ENCODE measurements around the gene SYT12. TPM values are rescaled to one million over a fixed set of nuclear protein-coding genes. Genes with fewer than 3 reads are reported as not detected.

The SYT12 gene
- total and polyA plus RNA-seq, 2 of the 8 experiments (the other 6 are each of a cell fraction or from before 2014, with no cell fraction given), result 1.4 to 3.3 TPM

GRCh38 chr11:67020949-67021348, 2.0 kb upstream of the SYT12 start:
- no peak overlapping the region for H2AK5ac ChIP-seq (ENCODE audit: low read depth, low read length)
- no peak overlapping the region; the same call in 1 of the 2 replicates for H2BK12ac ChIP-seq (ENCODE audit: low read depth, low read length)
- ChIA-PET CTCF (ENCODE audit: partially characterized antibody) (interaction anchor here (0.7 to 4.3 kb wide), 20 partner anchors 10 to 349 kb away, joined by 3 to 32 read pairs (median 6); partner anchors contain the start of gene C11orf86), POLR2A (ENCODE audit: partially characterized antibody) (interaction anchor here (1.6 to 2.1 kb wide), 2 partner anchors 14 to 163 kb away, joined by 5 to 6 read pairs; no protein-coding TSS in a partner anchor)
- H3K9ac ChIP-seq (replicated peaks in 1 of 4; ENCODE audit: extremely low read depth in 1 of 4, low read depth in 3 of 4, low read length in 3 of 4), result no peak overlapping the region
- peaks cover 7% of the 10 kb centered on the region for H3K23me2 ChIP-seq (ENCODE audit: low read depth, low read length)
- no peak overlapping the region for H2BK15ac ChIP-seq (ENCODE audit: low read length)
- peak overlapping the region; percentile 59; the same call in 1 of the 2 replicates for H4K8ac ChIP-seq (ENCODE audit: extremely low read depth, insufficient read depth, low read length)
- no peak overlapping the region for H3K18ac ChIP-seq (ENCODE audit: extremely low read depth, low read length)
- H3K56ac ChIP-seq (replicated peaks; ENCODE audit: insufficient read length, low read depth, low read length), result no peak overlapping the region
- H3K27me3 ChIP-seq (replicated peaks in 1 of 4; ENCODE audit: control insufficient read depth in 3 of 4, extremely low read depth in 1 of 4, insufficient read depth in 3 of 4, low read length in 3 of 4), result peaks cover 24 to 37% (median 29%) of the 10 kb centered on the region in 4 experiments
- FAIRE-seq (no peak), DNase-seq (ENCODE audit: low read depth in 1 of 2, low spot score in 2 of 2) (no peak)
- H3K9me3 ChIP-seq (ENCODE audit: insufficient read depth in 2 of 2, low read depth in 1 of 2, low read length in 1 of 2), result peaks cover 3 to 4% of the 10 kb centered on the region in 2 experiments; a peak in 2 of 4 replicates
- no peak overlapping the region for H3K4ac ChIP-seq (replicated peaks; ENCODE audit: insufficient read length, low read depth, low read length)
- no peak overlapping the region for H3K14ac ChIP-seq (ENCODE audit: insufficient read length)
- H4K91ac ChIP-seq (replicated peaks; ENCODE audit: insufficient read length, low read length), result no peak overlapping the region
- no peaks in the 10 kb centered on the region for H3K79me1 ChIP-seq (ENCODE audit: low read depth, low read length)
- no peaks in the 10 kb centered on the region for H3K36me3 ChIP-seq (ENCODE audit: control insufficient read depth in 2 of 4, insufficient read depth in 4 of 4, low read length in 3 of 4)
- H4K20me1 ChIP-seq (replicated peaks in 1 of 2; ENCODE audit: control insufficient read depth in 1 of 2, insufficient read depth in 2 of 2, low read length in 2 of 2), result peaks cover 0 to 3% of the 10 kb centered on the region in 2 experiments
- H3K23ac ChIP-seq (ENCODE audit: insufficient read length), result no peak overlapping the region
- 94% methylated on average over 6 of the region's 6 CpGs; no CpG with 5 or more reads in 1 of the 2 experiments for WGBS, 2 experiments (ENCODE audit: extremely low coverage in 1 of 2, insufficient coverage in 1 of 2, insufficient read length in 1 of 2, insufficient replicate concordance in 2 of 2, low coverage in 1 of 2, low lambda C conversion rate in 2 of 2, missing lambda C conversion rate in 1 of 2)
- no peak overlapping the region for H3K4me3 ChIP-seq (ENCODE audit: extremely low read depth in 1 of 4, insufficient read depth in 2 of 4, low read depth in 3 of 4, low read length in 4 of 4)
- 0 out of 2 replicates have a peak overlapping the region, but pooled peaks have one; percentile 32 for H2BK20ac ChIP-seq (ENCODE audit: low read length)
- H3K79me2 ChIP-seq (ENCODE audit: control insufficient read depth in 1 of 2, insufficient read depth in 2 of 2, low read length in 2 of 2), result no peaks in the 10 kb centered on the region
- H4K5ac ChIP-seq (ENCODE audit: insufficient read length, low read depth, low read length), result no peak overlapping the region
- H2BK120ac ChIP-seq (replicated peaks; ENCODE audit: low read depth, low read length), result no peak overlapping the region
- H2AFZ ChIP-seq (ENCODE audit: low read length), result no peak overlapping the region
- H3K4me1 ChIP-seq (replicated peaks in 1 of 4; ENCODE audit: control insufficient read depth in 3 of 4, insufficient read depth in 4 of 4, low read length in 3 of 4), result peaks cover 2 to 9% (median 7%) of the 10 kb centered on the region in 4 experiments; a peak in 6 of 7 replicates
- no peak overlapping the region for H2BK5ac ChIP-seq (ENCODE audit: low read depth, low read length)
- no peak for TF ChIP-seq TBP (IDR thresholded peaks at IDR 0.05; ENCODE audit: low read depth, low read length)
- no peak for TF ChIP-seq ZNF274 (IDR thresholded peaks at IDR 0.05; ENCODE audit: borderline replicate concordance, extremely low read depth, low read length)
- TF ChIP-seq ATF3 (IDR thresholded peaks at IDR 0.05; ENCODE audit: insufficient read depth, low read depth, low read length), result no peak
- TF ChIP-seq FOSL1 (IDR thresholded peaks at IDR 0.05; ENCODE audit: insufficient read depth, low read depth, low read length), result no peak
- TF ChIP-seq KDM5A (IDR thresholded peaks at IDR 0.05; ENCODE audit: low read length), result no peak
- TF ChIP-seq HDAC6 (IDR thresholded peaks at IDR 0.05; ENCODE audit: low read depth, low read length), result no peak
- no peak overlapping the region for H3K4me2 ChIP-seq (ENCODE audit: insufficient read depth in 1 of 2, low read depth in 2 of 2, low read length in 2 of 2)
- H3K27ac ChIP-seq (ENCODE audit: low read depth, low read length), result no peak overlapping the region
